IMR-90 (cell line): ENCODE results near the gene EIF4A2.

Experiments
- BHLHE40 ChIP-seq: fragments of 150-350 bp; IDR thresholded peaks from 2 replicates; pipeline ENCODE4 v1.6.1; 2016; ENCODE audit warnings: mild to moderate bottlenecking, low read depth, low read length
- CEBPB ChIP-seq: IDR thresholded peaks from 2 replicates; pipeline ENCODE4 v1.6.1; 2012; ENCODE audit warnings: low read depth, low read length, improper control_type of control experiment
- CHD1 ChIP-seq: IDR thresholded peaks from 2 replicates; pipeline ENCODE4 v1.6.1; 2012; ENCODE audit warnings: low read depth, low read length, improper control_type of control experiment
- CTCF ChIP-seq: conservative IDR thresholded peaks from 2 replicates; pipeline ENCODE4 v1.5.1; 2012; ENCODE audit warnings: mild to moderate bottlenecking, low read depth, low read length, improper control_type of control experiment
- MAFK ChIP-seq: IDR thresholded peaks from 2 replicates; pipeline ENCODE4 v1.6.1; 2012; ENCODE audit warnings: low read depth, low read length, improper control_type of control experiment
- MAZ ChIP-seq: IDR thresholded peaks from 2 replicates; pipeline ENCODE4 v1.6.1; 2012; ENCODE audit warnings: low read depth, mild to moderate bottlenecking, low read length, improper control_type of control experiment, moderate library complexity, borderline replicate concordance
- POLR2A ChIP-seq: IDR thresholded peaks from 2 replicates; pipeline ENCODE4 v1.6.1; 2012; ENCODE audit warnings: mild to moderate bottlenecking, low read depth, low read length
- RAD21 ChIP-seq: IDR thresholded peaks from 2 replicates; pipeline ENCODE4 v1.6.1; 2012; ENCODE audit warnings: low read length, improper control_type of control experiment
- RCOR1 ChIP-seq: IDR thresholded peaks from 2 replicates; pipeline ENCODE4 v1.6.1; 2012; ENCODE audit warnings: mild to moderate bottlenecking, low read length, improper control_type of control experiment; ENCODE audit not compliant: insufficient replicate concordance
- TF ChIP-seq, protein P1 (sequence below): fragments of 150-350 bp; IDR thresholded peaks from 2 replicates; pipeline ENCODE4 v1.6.1; 2016; ENCODE audit warnings: low read depth, mild to moderate bottlenecking, low read length, moderate library complexity, borderline replicate concordance

DNA sequence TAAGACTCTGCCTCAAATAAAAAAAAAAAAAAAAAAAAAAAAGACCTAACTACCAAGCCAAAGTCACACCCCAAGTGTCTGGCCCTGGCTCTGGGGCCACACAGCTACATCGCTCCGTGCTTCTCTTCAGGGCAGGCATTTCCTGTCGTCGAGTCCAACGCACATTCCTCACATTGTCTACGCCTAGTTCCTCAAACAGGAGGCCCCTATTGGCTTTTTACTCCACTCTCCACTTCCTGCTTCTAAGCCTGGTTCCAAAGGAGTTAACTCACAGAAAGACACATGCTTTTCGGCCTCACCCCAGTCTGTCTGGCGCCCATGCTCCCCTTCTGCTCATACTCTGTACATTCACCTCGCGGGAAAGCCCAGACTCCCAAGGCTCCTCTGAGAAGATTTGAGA is 37.4 kb upstream of the EIF4A2 start:
- TF ChIP-seq MAFK (no peak), CTCF (no peak), POLR2A (no peak), RAD21 (no peak), MAZ (no peak), BHLHE40 (no peak), RCOR1 (no peak), CEBPB (no peak), CHD1 (no peak)
- TF ChIP-seq, protein P1, sequence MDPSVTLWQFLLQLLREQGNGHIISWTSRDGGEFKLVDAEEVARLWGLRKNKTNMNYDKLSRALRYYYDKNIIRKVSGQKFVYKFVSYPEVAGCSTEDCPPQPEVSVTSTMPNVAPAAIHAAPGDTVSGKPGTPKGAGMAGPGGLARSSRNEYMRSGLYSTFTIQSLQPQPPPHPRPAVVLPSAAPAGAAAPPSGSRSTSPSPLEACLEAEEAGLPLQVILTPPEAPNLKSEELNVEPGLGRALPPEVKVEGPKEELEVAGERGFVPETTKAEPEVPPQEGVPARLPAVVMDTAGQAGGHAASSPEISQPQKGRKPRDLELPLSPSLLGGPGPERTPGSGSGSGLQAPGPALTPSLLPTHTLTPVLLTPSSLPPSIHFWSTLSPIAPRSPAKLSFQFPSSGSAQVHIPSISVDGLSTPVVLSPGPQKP: no peak
